Measurements from ENCODE around the gene PTGIS.

Gene PTGIS

GRCh38 chr20:49529470-49529869, 38.5 kb downstream of the PTGIS start:
- TF ChIP-seq POLR2AphosphoS5 (IDR thresholded peaks at IDR 0.05; ENCODE audit: low read depth, low read length) (no peak), TAF1 (IDR thresholded peaks at IDR 0.05; ENCODE audit: borderline replicate concordance, low read depth, low read length) (no peak), POLR2A (IDR thresholded peaks at IDR 0.05; ENCODE audit: low read depth, low read length) (no peak)
- no peak for FAIRE-seq
- no peak for DNase-seq (ENCODE audit: insufficient read length)

- DNase-seq (ENCODE audit: insufficient read length) (no peak), FAIRE-seq (no peak)
- TF ChIP-seq POLR2AphosphoS5 (IDR thresholded peaks at IDR 0.05; ENCODE audit: low read depth, low read length) (no peak), POLR2A (IDR thresholded peaks at IDR 0.05; ENCODE audit: low read depth, low read length) (no peak), TAF1 (IDR thresholded peaks at IDR 0.05; ENCODE audit: borderline replicate concordance, low read depth, low read length) (no peak)
Observed at GRCh38 chr20:49526568-49526967, 41.4 kb downstream of the PTGIS start.

- DNase-seq (ENCODE audit: insufficient read length) = no peak
- TF ChIP-seq POLR2AphosphoS5 (IDR thresholded peaks at IDR 0.05; ENCODE audit: low read depth, low read length) = no peak
- TF ChIP-seq TAF1 (IDR thresholded peaks at IDR 0.05; ENCODE audit: borderline replicate concordance, low read depth, low read length) = no peak
- no peak for TF ChIP-seq POLR2A (IDR thresholded peaks at IDR 0.05; ENCODE audit: low read depth, low read length)
- no peak for FAIRE-seq
Observed at GRCh38 chr20:49526056-49526455, 41.9 kb downstream of the PTGIS start.

GRCh38 chr20:49523767-49524360, 44.1 kb downstream of the PTGIS start:
- TF ChIP-seq TAF1 (IDR thresholded peaks at IDR 0.05; ENCODE audit: borderline replicate concordance, low read depth, low read length) (no peak), POLR2AphosphoS5 (IDR thresholded peaks at IDR 0.05; ENCODE audit: low read depth, low read length) (no peak), POLR2A (IDR thresholded peaks at IDR 0.05; ENCODE audit: low read depth, low read length) (no peak)
- DNase-seq (ENCODE audit: insufficient read length) (no peak), FAIRE-seq (no peak)

GRCh38 chr20:49521356-49521755, 46.6 kb downstream of the PTGIS start:
- TF ChIP-seq TAF1 (IDR thresholded peaks at IDR 0.05; ENCODE audit: borderline replicate concordance, low read depth, low read length) = no peak
- no peak for TF ChIP-seq POLR2A (IDR thresholded peaks at IDR 0.05; ENCODE audit: low read depth, low read length)
- TF ChIP-seq POLR2AphosphoS5 (IDR thresholded peaks at IDR 0.05; ENCODE audit: low read depth, low read length) = no peak

GRCh38 chr20:49519777-49520359, 48.1 kb downstream of the PTGIS start:
- no peak for FAIRE-seq

More at GRCh38 chr20:49521356-49521755, 46.6 kb downstream of the PTGIS start:
- DNase-seq (ENCODE audit: insufficient read length) = no peak
- FAIRE-seq = no peak

GRCh38 chr20:49519212-49519712, 48.7 kb downstream of the PTGIS start:
- no peak for FAIRE-seq
- no peak for TF ChIP-seq POLR2AphosphoS5 (IDR thresholded peaks at IDR 0.05; ENCODE audit: low read depth, low read length)
- no peak for TF ChIP-seq TAF1 (IDR thresholded peaks at IDR 0.05; ENCODE audit: borderline replicate concordance, low read depth, low read length)
- TF ChIP-seq POLR2A (IDR thresholded peaks at IDR 0.05; ENCODE audit: low read depth, low read length) = no peak
- DNase-seq (ENCODE audit: insufficient read length) = no peak

More at GRCh38 chr20:49519777-49520359, 48.1 kb downstream of the PTGIS start:
- no peak for DNase-seq (ENCODE audit: insufficient read length)
- TF ChIP-seq POLR2A (IDR thresholded peaks at IDR 0.05; ENCODE audit: low read depth, low read length) = no peak
- TF ChIP-seq POLR2AphosphoS5 (IDR thresholded peaks at IDR 0.05; ENCODE audit: low read depth, low read length) = no peak
- no peak for TF ChIP-seq TAF1 (IDR thresholded peaks at IDR 0.05; ENCODE audit: borderline replicate concordance, low read depth, low read length)

- TF ChIP-seq POLR2A (IDR thresholded peaks at IDR 0.05; ENCODE audit: low read depth, low read length) = no peak
- no peak for TF ChIP-seq POLR2AphosphoS5 (IDR thresholded peaks at IDR 0.05; ENCODE audit: low read depth, low read length)
- no peak for TF ChIP-seq TAF1 (IDR thresholded peaks at IDR 0.05; ENCODE audit: borderline replicate concordance, low read depth, low read length)
- DNase-seq (ENCODE audit: insufficient read length) = no peak
- FAIRE-seq = no peak
Observed at GRCh38 chr20:49518576-49518975, 49.4 kb downstream of the PTGIS start.

- no peak for FAIRE-seq
- TF ChIP-seq POLR2AphosphoS5 (IDR thresholded peaks at IDR 0.05; ENCODE audit: low read depth, low read length) = no peak
- TF ChIP-seq POLR2A (IDR thresholded peaks at IDR 0.05; ENCODE audit: low read depth, low read length) = no peak
- TF ChIP-seq TAF1 (IDR thresholded peaks at IDR 0.05; ENCODE audit: borderline replicate concordance, low read depth, low read length) = no peak
- DNase-seq (ENCODE audit: insufficient read length) = no peak
Observed at GRCh38 chr20:49517805-49518100, 50.2 kb downstream of the PTGIS start.

- FAIRE-seq = no peak
Observed at GRCh38 chr20:49516916-49517804, 50.8 kb downstream of the PTGIS start.

GRCh38 chr20:49515586-49515985, 52.4 kb downstream of the PTGIS start:
- TF ChIP-seq POLR2A (IDR thresholded peaks at IDR 0.05; ENCODE audit: low read depth, low read length) = no peak
- TF ChIP-seq POLR2AphosphoS5 (IDR thresholded peaks at IDR 0.05; ENCODE audit: low read depth, low read length) = no peak
- FAIRE-seq (no peak), DNase-seq (ENCODE audit: insufficient read length) (no peak)

More at GRCh38 chr20:49516916-49517804, 50.8 kb downstream of the PTGIS start:
- no peak for DNase-seq (ENCODE audit: insufficient read length)
- no peak for TF ChIP-seq POLR2A (IDR thresholded peaks at IDR 0.05; ENCODE audit: low read depth, low read length)
- TF ChIP-seq POLR2AphosphoS5 (IDR thresholded peaks at IDR 0.05; ENCODE audit: low read depth, low read length) = no peak
- no peak for TF ChIP-seq TAF1 (IDR thresholded peaks at IDR 0.05; ENCODE audit: borderline replicate concordance, low read depth, low read length)
